Neural crest cell (in vitro differentiated cells): Measurements from ENCODE around the gene SLC2A4RG. TPM values are rescaled to one million over a fixed set of nuclear protein-coding genes. Genes with fewer than 3 reads are reported as not detected.
A peak's percentile ranks its signal among the peaks of the same experiment; 100 is the strongest.

Experiments
- DNase-seq: peaks from one replicate; pipeline ENCODE4 v3.0.0; 2021; ENCODE audit warnings: low read depth, mixed read lengths, low spot score
- H3K27ac Mint-ChIP-seq: one replicate; pipeline ENCODE4 v1.8.0; 2021; ENCODE audit warnings: mild to moderate bottlenecking, mixed read lengths; ENCODE audit not compliant: unreplicated experiment
- H3K27me3 Mint-ChIP-seq: 2 replicates; pipeline ENCODE4 v1.8.0; 2021; ENCODE audit warnings: low read depth, mild to moderate bottlenecking, mixed read lengths
- H3K36me3 Mint-ChIP-seq: 2 replicates; pipeline ENCODE4 v1.8.0; 2021; ENCODE audit warnings: low read depth, mild to moderate bottlenecking, mixed read lengths
- H3K4me1 Mint-ChIP-seq: 2 replicates; pipeline ENCODE4 v1.8.0; 2021; ENCODE audit warnings: mixed read lengths
- H3K4me3 Mint-ChIP-seq: one replicate; pipeline ENCODE4 v1.8.0; 2021; ENCODE audit warnings: mild to moderate bottlenecking, mixed read lengths
- H3K9me3 Mint-ChIP-seq: 2 replicates; pipeline ENCODE4 v1.8.0; 2021; ENCODE audit warnings: mixed read lengths
- CTCF ChIP-seq: fragments of 200-600 bp; sonication (generic); conservative IDR thresholded peaks from 2 replicates; pipeline ENCODE4 v1.5.0; 2021; ENCODE audit warnings: antibody characterized with exemption, mild to moderate bottlenecking
- total RNA-seq: library from RNA; stranded (reverse); gene quantifications from 2 replicates; pipeline ENCODE4 v1.2.1, GENCODE V29; 2021

The SLC2A4RG gene
- total RNA-seq, 1 donor from 2014 or later: 79.1 TPM

GRCh38 chr20:63789836-63790571 is 50.4 kb downstream of the SLC2A4RG start:
- H3K4me3 Mint-ChIP-seq: no peak overlapping the region
- DNase-seq: no peak
- no peaks in the 10 kb centered on the region for H3K9me3 Mint-ChIP-seq
- no peaks in the 10 kb centered on the region for H3K36me3 Mint-ChIP-seq
- H3K4me1 Mint-ChIP-seq: peaks cover 22% of the 10 kb centered on the region
- H3K27ac Mint-ChIP-seq: no peak overlapping the region
- TF ChIP-seq CTCF: no peak
- no peaks in the 10 kb centered on the region for H3K27me3 Mint-ChIP-seq

- Mint-ChIP-seq H3K27ac (no peak overlapping the region), H3K27me3 (no peaks in the 10 kb centered on the region), H3K36me3 (no peaks in the 10 kb centered on the region), H3K9me3 (no peaks in the 10 kb centered on the region), H3K4me1 (peaks cover 20% of the 10 kb centered on the region), H3K4me3 (no peak overlapping the region)
- no peak for TF ChIP-seq CTCF
- no peak for DNase-seq
Observed at GRCh38 chr20:63790572-63791168, 51.1 kb downstream of the SLC2A4RG start.

GRCh38 chr20:63791497-63792156 is 52.1 kb downstream of the SLC2A4RG start:
- H3K27ac Mint-ChIP-seq: peak overlapping the region; percentile 27
- H3K27me3 Mint-ChIP-seq: no peaks in the 10 kb centered on the region
- no peaks in the 10 kb centered on the region for H3K9me3 Mint-ChIP-seq
- no peak overlapping the region for H3K4me3 Mint-ChIP-seq
- peak; percentile 16 for DNase-seq
- TF ChIP-seq CTCF: no peak
- peaks cover 17% of the 10 kb centered on the region for H3K4me1 Mint-ChIP-seq
- H3K36me3 Mint-ChIP-seq: no peaks in the 10 kb centered on the region

- no peak overlapping the region for H3K4me3 Mint-ChIP-seq
- H3K27ac Mint-ChIP-seq: peak overlapping the region; percentile 12
- no peaks in the 10 kb centered on the region for H3K9me3 Mint-ChIP-seq
- no peak for TF ChIP-seq CTCF
- H3K27me3 Mint-ChIP-seq: no peaks in the 10 kb centered on the region
- no peak for DNase-seq
- H3K4me1 Mint-ChIP-seq: peaks cover 17% of the 10 kb centered on the region
- peaks cover 6% of the 10 kb centered on the region for H3K36me3 Mint-ChIP-seq
Observed at GRCh38 chr20:63792866-63793265, 53.3 kb downstream of the SLC2A4RG start.

Other genes with a start within 250 kb of the SLC2A4RG start
- 4.5 and 4.6 TPM in 2 replicates for gene EEF1A2, start 240.7 kb upstream of the SLC2A4RG start, total RNA-seq
- gene PPDPF, start 219.0 kb upstream of the SLC2A4RG start, total RNA-seq: 193 and 201 TPM in 2 replicates
- not detected in 2 replicates for gene PTK6, start 202.4 kb upstream of the SLC2A4RG start, total RNA-seq
- not detected in 2 replicates for gene SRMS, start 192.0 kb upstream of the SLC2A4RG start, total RNA-seq
- 1.5 and 1.9 TPM in 2 replicates for gene FNDC11, start 185.6 kb upstream of the SLC2A4RG start, total RNA-seq
- 22.3 and 26.5 TPM in 2 replicates for gene HELZ2, start 165.5 kb upstream of the SLC2A4RG start, total RNA-seq
- gene GMEB2, start 112.7 kb upstream of the SLC2A4RG start, total RNA-seq: 14.6 and 15.2 TPM in 2 replicates
- gene STMN3, start 86.4 kb upstream of the SLC2A4RG start, total RNA-seq: 96.4 and 101 TPM in 2 replicates
- gene RTEL1, start 81.5 kb upstream of the SLC2A4RG start, total RNA-seq: 46.7 and 48.4 TPM in 2 replicates
- gene TNFRSF6B, start 43.1 kb upstream of the SLC2A4RG start, total RNA-seq: not detected in 2 replicates
- 41.0 and 42.1 TPM in 2 replicates for gene ARFRP1, start 31.8 kb upstream of the SLC2A4RG start, total RNA-seq
- 31.3 and 32.1 TPM in 2 replicates for gene ZGPAT, start 31.7 kb upstream of the SLC2A4RG start, total RNA-seq
- 16.5 and 17.6 TPM in 2 replicates for gene LIME1, start 3.1 kb upstream of the SLC2A4RG start, total RNA-seq
- gene ZBTB46, start 91.5 kb downstream of the SLC2A4RG start, total RNA-seq: 23.7 and 23.8 TPM in 2 replicates
- not detected in 2 replicates for gene ABHD16B, start 121.7 kb downstream of the SLC2A4RG start, total RNA-seq
- 57.4 and 58.2 TPM in 2 replicates for gene TPD52L2, start 125.5 kb downstream of the SLC2A4RG start, total RNA-seq
- gene DNAJC5, start 155.3 kb downstream of the SLC2A4RG start, total RNA-seq: 46.9 and 47.3 TPM in 2 replicates
- gene UCKL1, start 216.6 kb downstream of the SLC2A4RG start, total RNA-seq: 39.3 and 39.9 TPM in 2 replicates
- gene ZNF512B, start 230.2 kb downstream of the SLC2A4RG start, total RNA-seq: 33.0 and 34.0 TPM in 2 replicates
- gene SAMD10, start 239.9 kb downstream of the SLC2A4RG start, total RNA-seq: 6.4 and 8.0 TPM in 2 replicates
- gene PRPF6, start 241.4 kb downstream of the SLC2A4RG start, total RNA-seq: 77.4 and 81.5 TPM in 2 replicates